ENCODE measurements around the gene TSPAN4. TPM values are rescaled to one million over a fixed set of nuclear protein-coding genes. Genes with fewer than 3 reads are reported as not detected.

TSPAN4 gene
- total RNA-seq, 1 experiment from 2014 or later, result 43.6 TPM

GRCh38 chr11:880447-880846, 37.8 kb downstream of the TSPAN4 start:
- no peak for TF ChIP-seq CTCF (conservative IDR thresholded peaks at IDR 0.05)
- no peak for TF ChIP-seq EZH2 (IDR thresholded peaks at IDR 0.05; ENCODE audit: low read depth)
- Histone ChIP-seq H2AFZ (no peak overlapping the region), H3K36me3 (ENCODE audit: low read depth) (no peaks in the 10 kb centered on the region), H4K20me1 (ENCODE audit: insufficient read depth) (peaks cover 2% of the 10 kb centered on the region), H3K27me3 (ENCODE audit: insufficient read depth, low read depth) (no peaks in the 10 kb centered on the region), H3K79me2 (ENCODE audit: low read depth) (no peaks in the 10 kb centered on the region), H3F3A (ENCODE audit: insufficient read depth, low read depth) (peaks cover 6% of the 10 kb centered on the region; the same call in 1 of the 2 replicates), H3K9me3 (ENCODE audit: insufficient read depth, low read depth) (no peaks in the 10 kb centered on the region), H3K9me2 (ENCODE audit: insufficient read depth) (no peaks in the 10 kb centered on the region), H3K4me2 (no peak overlapping the region), H3K27ac (no peak overlapping the region), H3K4me1 (replicated peaks; ENCODE audit: insufficient read depth) (no peaks in the 10 kb centered on the region), H3K4me3 (no peak overlapping the region)
- POLR2A ChIA-PET (ENCODE audit: unreplicated experiment), result no interaction called here
- DNase-seq, result no peak
- BruUV-seq (replicated peaks), result no TSS peak
- CTCF ChIA-PET, result no interaction called here
- intact Hi-C loops (cut with micrococcal nuclease; ENCODE audit: unreplicated experiment), result no loop called here

GRCh38 chr11:882596-882995, 39.9 kb downstream of the TSPAN4 start:
- no TSS peak for BruUV-seq (replicated peaks)
- Histone ChIP-seq H3K9me3 (ENCODE audit: insufficient read depth, low read depth) (no peaks in the 10 kb centered on the region), H3K27ac (no peak overlapping the region), H4K20me1 (ENCODE audit: insufficient read depth) (peaks cover 2% of the 10 kb centered on the region; the same call in 1 of the 2 replicates), H3K9me2 (ENCODE audit: insufficient read depth) (no peaks in the 10 kb centered on the region), H3K27me3 (ENCODE audit: insufficient read depth, low read depth) (no peaks in the 10 kb centered on the region), H2AFZ (no peak overlapping the region), H3K4me1 (replicated peaks; ENCODE audit: insufficient read depth) (no peaks in the 10 kb centered on the region), H3K4me3 (no peak overlapping the region), H3K79me2 (ENCODE audit: low read depth) (no peaks in the 10 kb centered on the region), H3K4me2 (no peak overlapping the region), H3K36me3 (ENCODE audit: low read depth) (no peaks in the 10 kb centered on the region), H3F3A (ENCODE audit: insufficient read depth, low read depth) (peaks cover 6% of the 10 kb centered on the region; the same call in 1 of the 2 replicates)
- TF ChIP-seq EZH2 (IDR thresholded peaks at IDR 0.05; ENCODE audit: low read depth) (no peak), CTCF (conservative IDR thresholded peaks at IDR 0.05) (no peak)
- no peak for DNase-seq
- intact Hi-C loops (cut with micrococcal nuclease; ENCODE audit: unreplicated experiment), result no loop called here
- CTCF ChIA-PET, result no interaction called here
- POLR2A ChIA-PET (ENCODE audit: unreplicated experiment), result no interaction called here

- TF ChIP-seq CTCF (conservative IDR thresholded peaks at IDR 0.05) (no peak), EZH2 (IDR thresholded peaks at IDR 0.05; ENCODE audit: low read depth) (no peak)
- CTCF ChIA-PET, result no interaction called here
- no peak overlapping the region for H2AFZ ChIP-seq
- no peak overlapping the region for H3K27ac ChIP-seq
- H3K4me3 ChIP-seq, result no peak overlapping the region
- POLR2A ChIA-PET (ENCODE audit: unreplicated experiment), result no interaction called here
- no peaks in the 10 kb centered on the region for H3K27me3 ChIP-seq (ENCODE audit: insufficient read depth, low read depth)
- no peaks in the 10 kb centered on the region for H3K4me1 ChIP-seq (replicated peaks; ENCODE audit: insufficient read depth)
- intact Hi-C loops (cut with micrococcal nuclease; ENCODE audit: unreplicated experiment), result no loop called here
- no peaks in the 10 kb centered on the region for H3K79me2 ChIP-seq (ENCODE audit: low read depth)
- H4K20me1 ChIP-seq (ENCODE audit: insufficient read depth), result no peaks in the 10 kb centered on the region
- no peaks in the 10 kb centered on the region for H3F3A ChIP-seq (ENCODE audit: insufficient read depth, low read depth)
- H3K9me2 ChIP-seq (ENCODE audit: insufficient read depth), result no peaks in the 10 kb centered on the region
- H3K4me2 ChIP-seq, result no peak overlapping the region
- no peak for DNase-seq
- no peaks in the 10 kb centered on the region for H3K9me3 ChIP-seq (ENCODE audit: insufficient read depth, low read depth)
- no peaks in the 10 kb centered on the region for H3K36me3 ChIP-seq (ENCODE audit: low read depth)
- no TSS peak for BruUV-seq (replicated peaks)
Observed at GRCh38 chr11:883527-883926, 40.9 kb downstream of the TSPAN4 start.

Data from PC-9 (cell line).